Measurements from ENCODE around the gene ZSCAN30. TPM values are rescaled to one million over a fixed set of nuclear protein-coding genes. Genes with fewer than 3 reads are reported as not detected.

Gene ZSCAN30
- total and polyA plus RNA-seq, 2 of the 13 experiments (the other 11 are each of a cell fraction or from before 2014, with no cell fraction given) = 7.4 to 7.7 TPM

DNA sequence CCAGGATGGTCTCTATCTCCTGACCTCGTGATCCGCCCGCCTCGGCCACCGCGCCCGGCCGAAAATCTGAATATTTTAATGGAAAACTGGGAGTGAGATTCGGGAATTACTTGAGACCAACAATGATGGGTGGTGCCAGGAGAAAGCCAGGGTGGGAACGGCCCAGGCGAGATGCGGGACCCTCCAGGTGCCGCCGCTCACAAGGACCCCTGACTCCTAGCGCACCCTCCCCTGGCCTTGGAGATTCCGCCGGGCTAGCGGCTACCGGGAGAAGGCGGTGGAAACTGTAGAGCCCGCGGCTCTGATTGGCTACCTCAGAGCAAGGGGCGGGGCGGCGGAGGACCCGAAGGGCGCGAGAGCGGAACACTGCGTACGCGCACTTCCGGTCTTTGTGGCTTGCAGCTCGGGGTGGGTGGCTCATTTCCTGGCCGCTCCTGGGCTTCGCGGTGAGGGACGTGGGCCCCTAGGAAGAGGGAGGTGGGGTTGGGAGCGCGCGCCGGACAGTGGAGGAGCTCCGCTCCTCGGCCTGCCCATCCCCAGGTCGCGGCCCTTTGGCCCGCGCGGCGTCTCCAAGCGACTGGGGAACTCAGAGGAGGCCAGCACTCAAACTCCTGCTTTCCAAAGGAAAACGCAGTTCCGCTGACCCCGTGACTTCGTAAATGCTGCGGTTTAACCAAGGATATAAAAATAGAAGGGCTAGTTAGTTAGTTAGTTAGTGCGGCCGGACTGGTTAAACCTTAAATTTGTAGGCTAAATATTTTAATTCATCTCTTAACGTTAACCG, 49.2 kb downstream of the ZSCAN30 start, which contains the start of gene ZNF397 (continued):
- TF ChIP-seq, protein P1, sequence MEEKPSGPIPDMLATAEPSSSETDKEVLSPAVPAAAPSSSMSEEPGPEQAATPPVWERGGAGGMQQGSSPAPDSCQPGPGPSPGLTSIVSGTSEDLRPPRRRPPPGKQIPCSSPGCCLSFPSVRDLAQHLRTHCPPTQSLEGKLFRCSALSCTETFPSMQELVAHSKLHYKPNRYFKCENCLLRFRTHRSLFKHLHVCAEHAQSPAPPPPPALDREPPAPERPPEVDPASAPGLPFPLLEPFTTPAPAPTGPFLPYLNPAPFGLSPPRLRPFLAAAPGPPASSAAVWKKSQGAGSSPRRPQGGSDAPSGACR (CRISPR knock-in tag; IDR thresholded peaks at IDR 0.05) = no peak
- TF ChIP-seq HCFC1 (IDR thresholded peaks at IDR 0.05; ENCODE audit: low read depth, low read length) (0 out of 2 replicates have a peak, but pooled peaks have one; percentile 9), SUZ12 (IDR thresholded peaks at IDR 0.05; ENCODE audit: low read depth, low read length) (no peak), TCF12 (IDR thresholded peaks at IDR 0.05) (no peak), TCF12 (CRISPR knock-in tag; IDR thresholded peaks at IDR 0.05) (no peak), KAT8 (CRISPR knock-in tag; IDR thresholded peaks at IDR 0.05) (peak; percentile 96), KDM2A (CRISPR knock-in tag; IDR thresholded peaks at IDR 0.05; ENCODE audit: borderline replicate concordance, low read depth) (peak; percentile 89), FOXJ3 (CRISPR knock-in tag; IDR thresholded peaks at IDR 0.05; ENCODE audit: borderline replicate concordance) (peak; percentile 62; the same call in 1 of the 2 replicates), ETV5 (CRISPR knock-in tag; IDR thresholded peaks at IDR 0.05; ENCODE audit: borderline replicate concordance) (peak; percentile 89), TGIF2 (CRISPR knock-in tag; IDR thresholded peaks at IDR 0.05) (no peak), ZNF83 (CRISPR knock-in tag; IDR thresholded peaks at IDR 0.05; ENCODE audit: borderline replicate concordance) (no peak), MAFF (IDR thresholded peaks at IDR 0.05; ENCODE audit: low read depth, low read length) (no peak), ZNF34 (CRISPR knock-in tag; IDR thresholded peaks at IDR 0.05; ENCODE audit: borderline replicate concordance) (0 out of 2 replicates have a peak, but pooled peaks have one; percentile 3), RCOR2 (CRISPR knock-in tag; IDR thresholded peaks at IDR 0.05) (peak; percentile 13; the same call in 1 of the 2 replicates), ZNF660 (CRISPR knock-in tag; IDR thresholded peaks at IDR 0.05; ENCODE audit: borderline replicate concordance, low read depth) (no peak), HNF4A (CRISPR knock-in tag; IDR thresholded peaks at IDR 0.05) (peak; percentile 24; the same call in 1 of the 2 replicates), RNF2 (conservative IDR thresholded peaks at IDR 0.05; ENCODE audit: low read depth) (0 out of 2 replicates have a peak, but pooled peaks have one; percentile 37), ZNF749 (CRISPR knock-in tag; IDR thresholded peaks at IDR 0.05; ENCODE audit: borderline replicate concordance) (no peak)
- TF ChIP-seq, protein P2, sequence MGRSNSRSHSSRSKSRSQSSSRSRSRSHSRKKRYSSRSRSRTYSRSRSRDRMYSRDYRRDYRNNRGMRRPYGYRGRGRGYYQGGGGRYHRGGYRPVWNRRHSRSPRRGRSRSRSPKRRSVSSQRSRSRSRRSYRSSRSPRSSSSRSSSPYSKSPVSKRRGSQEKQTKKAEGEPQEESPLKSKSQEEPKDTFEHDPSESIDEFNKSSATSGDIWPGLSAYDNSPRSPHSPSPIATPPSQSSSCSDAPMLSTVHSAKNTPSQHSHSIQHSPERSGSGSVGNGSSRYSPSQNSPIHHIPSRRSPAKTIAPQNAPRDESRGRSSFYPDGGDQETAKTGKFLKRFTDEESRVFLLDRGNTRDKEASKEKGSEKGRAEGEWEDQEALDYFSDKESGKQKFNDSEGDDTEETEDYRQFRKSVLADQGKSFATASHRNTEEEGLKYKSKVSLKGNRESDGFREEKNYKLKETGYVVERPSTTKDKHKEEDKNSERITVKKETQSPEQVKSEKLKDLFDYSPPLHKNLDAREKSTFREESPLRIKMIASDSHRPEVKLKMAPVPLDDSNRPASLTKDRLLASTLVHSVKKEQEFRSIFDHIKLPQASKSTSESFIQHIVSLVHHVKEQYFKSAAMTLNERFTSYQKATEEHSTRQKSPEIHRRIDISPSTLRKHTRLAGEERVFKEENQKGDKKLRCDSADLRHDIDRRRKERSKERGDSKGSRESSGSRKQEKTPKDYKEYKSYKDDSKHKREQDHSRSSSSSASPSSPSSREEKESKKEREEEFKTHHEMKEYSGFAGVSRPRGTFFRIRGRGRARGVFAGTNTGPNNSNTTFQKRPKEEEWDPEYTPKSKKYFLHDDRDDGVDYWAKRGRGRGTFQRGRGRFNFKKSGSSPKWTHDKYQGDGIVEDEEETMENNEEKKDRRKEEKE (IDR thresholded peaks at IDR 0.05) = no peak
- TF ChIP-seq, protein P3, sequence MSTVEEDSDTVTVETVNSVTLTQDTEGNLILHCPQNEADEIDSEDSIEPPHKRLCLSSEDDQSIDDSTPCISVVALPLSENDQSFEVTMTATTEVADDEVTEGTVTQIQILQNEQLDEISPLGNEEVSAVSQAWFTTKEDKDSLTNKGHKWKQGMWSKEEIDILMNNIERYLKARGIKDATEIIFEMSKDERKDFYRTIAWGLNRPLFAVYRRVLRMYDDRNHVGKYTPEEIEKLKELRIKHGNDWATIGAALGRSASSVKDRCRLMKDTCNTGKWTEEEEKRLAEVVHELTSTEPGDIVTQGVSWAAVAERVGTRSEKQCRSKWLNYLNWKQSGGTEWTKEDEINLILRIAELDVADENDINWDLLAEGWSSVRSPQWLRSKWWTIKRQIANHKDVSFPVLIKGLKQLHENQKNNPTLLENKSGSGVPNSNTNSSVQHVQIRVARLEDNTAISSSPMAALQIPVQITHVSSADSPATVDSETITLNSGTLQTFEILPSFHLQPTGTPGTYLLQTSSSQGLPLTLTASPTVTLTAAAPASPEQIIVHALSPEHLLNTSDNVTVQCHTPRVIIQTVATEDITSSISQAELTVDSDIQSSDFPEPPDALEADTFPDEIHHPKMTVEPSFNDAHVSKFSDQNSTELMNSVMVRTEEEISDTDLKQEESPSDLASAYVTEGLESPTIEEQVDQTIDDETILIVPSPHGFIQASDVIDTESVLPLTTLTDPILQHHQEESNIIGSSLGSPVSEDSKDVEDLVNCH (CRISPR knock-in tag; IDR thresholded peaks at IDR 0.05) = no peak
- TF ChIP-seq, protein P4, sequence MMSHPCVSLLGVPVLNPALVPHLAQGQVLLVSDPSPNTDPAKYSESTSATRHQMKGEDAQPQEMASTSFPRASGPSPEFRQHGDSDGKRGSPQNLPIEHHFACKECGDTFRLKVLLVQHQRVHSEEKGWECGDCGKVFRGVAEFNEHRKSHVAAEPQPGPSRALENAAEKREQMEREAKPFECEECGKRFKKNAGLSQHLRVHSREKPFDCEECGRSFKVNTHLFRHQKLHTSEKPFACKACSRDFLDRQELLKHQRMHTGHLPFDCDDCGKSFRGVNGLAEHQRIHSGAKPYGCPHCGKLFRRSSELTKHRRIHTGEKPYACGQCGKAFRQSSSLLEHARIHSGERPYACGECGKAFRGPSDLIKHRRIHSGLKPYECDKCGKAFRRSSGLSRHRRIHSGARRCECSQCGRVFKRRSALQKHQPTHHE (CRISPR knock-in tag; IDR thresholded peaks at IDR 0.05; ENCODE audit: borderline replicate concordance) = 0 out of 2 replicates have a peak, but pooled peaks have one; percentile 67
- TF ChIP-seq, protein P5, sequence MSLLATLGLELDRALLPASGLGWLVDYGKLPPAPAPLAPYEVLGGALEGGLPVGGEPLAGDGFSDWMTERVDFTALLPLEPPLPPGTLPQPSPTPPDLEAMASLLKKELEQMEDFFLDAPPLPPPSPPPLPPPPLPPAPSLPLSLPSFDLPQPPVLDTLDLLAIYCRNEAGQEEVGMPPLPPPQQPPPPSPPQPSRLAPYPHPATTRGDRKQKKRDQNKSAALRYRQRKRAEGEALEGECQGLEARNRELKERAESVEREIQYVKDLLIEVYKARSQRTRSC (CRISPR knock-in tag; IDR thresholded peaks at IDR 0.05; ENCODE audit: low read depth) = no peak

Measured in HepG2 (cell line).